HG02763 (cell line): ENCODE results near the gene MPI.
A peak's percentile ranks its signal among the peaks of the same experiment; 100 is the strongest.
"Not testable (repeated sequence)": the region's sequence is repeated elsewhere in the genome, so short reads cannot be mapped to it uniquely, and the experiment has no call there.

ENCODE experiments used
- ATAC-seq: cut with Tn5 transposase; IDR thresholded peaks from one replicate; pipeline ENCODE4 v1.9.1; 2021; ENCODE audit warnings: mild to moderate bottlenecking, moderate library complexity; ENCODE audit not compliant: unreplicated experiment

Gene MPI

GRCh38 chr15:74863239-74864056 is 26.4 kb upstream of the MPI start:
- no peak for ATAC-seq

GRCh38 chr15:74864296-74864695 is 25.5 kb upstream of the MPI start:
- no peak for ATAC-seq

- no peak for ATAC-seq
Observed at GRCh38 chr15:74865316-74865715, 24.5 kb upstream of the MPI start.

- ATAC-seq, result no peak
Observed at GRCh38 chr15:74866090-74866489, 23.8 kb upstream of the MPI start.

- ATAC-seq, result no peak
Observed at GRCh38 chr15:74867466-74868038, 22.3 kb upstream of the MPI start.

GRCh38 chr15:74868059-74868458 is 21.8 kb upstream of the MPI start:
- ATAC-seq, result no peak

- no peak for ATAC-seq
Observed at GRCh38 chr15:74869372-74869725, 20.5 kb upstream of the MPI start.

- peak; percentile 31 for ATAC-seq
Observed at GRCh38 chr15:74869726-74870407, 20.0 kb upstream of the MPI start.

GRCh38 chr15:74870436-74871215 is 19.2 kb upstream of the MPI start:
- ATAC-seq, result no peak

- ATAC-seq, result no peak
Observed at GRCh38 chr15:74872702-74873035, 17.2 kb upstream of the MPI start.

GRCh38 chr15:74873036-74873755 is 16.6 kb upstream of the MPI start, which contains the start of gene SCAMP2:
TSS of gene SCAMP2 (minus strand) at chr15:74873365. CDS start at chr15:74873255, 110 bp downstream.
- ATAC-seq, result peak; percentile 80

- ATAC-seq, result peak; percentile 3
Observed at GRCh38 chr15:74873756-74874424, 16.0 kb upstream of the MPI start.

- no peak for ATAC-seq
Observed at GRCh38 chr15:74878273-74878672, 11.6 kb upstream of the MPI start.

- ATAC-seq, result no peak
Observed at GRCh38 chr15:74882528-74882927, 7.3 kb upstream of the MPI start.

GRCh38 chr15:74884428-74885223 is 5.2 kb upstream of the MPI start:
- ATAC-seq, result no peak

- ATAC-seq, result no peak
Observed at GRCh38 chr15:74885461-74885860, 4.4 kb upstream of the MPI start.

GRCh38 chr15:74887537-74888193 is 2.2 kb upstream of the MPI start:
- not testable (repeated sequence) for ATAC-seq

- no peak for ATAC-seq
Observed at GRCh38 chr15:74888716-74889115, 1.1 kb upstream of the MPI start.

- no peak for ATAC-seq
Observed at GRCh38 chr15:74889390-74889882, 406 bp upstream of the MPI start.
